Spleen (tissue), 7 donors: ENCODE data around the gene CNTLN.

ENCODE experiments used
- POLR2A ChIP-seq, 3 donors: fragments of 450-650 bp; IDR thresholded peaks; one replicate each; pipeline ENCODE4 v1.5.1; 2017; ENCODE audit warnings: antibody characterized with exemption in 3 of 3, mild to moderate bottlenecking in 1 of 3
- POLR2AphosphoS5 ChIP-seq, 3 donors: sonication (generic); formaldehyde crosslinking; IDR thresholded peaks; one replicate each; pipeline ENCODE4 v1.5.1; 2017; ENCODE audit warnings: antibody characterized with exemption in 3 of 3
- TF ChIP-seq, protein P1 (sequence below), 11 experiments: fragments of 200-600 bp in 7 of 11; fragments of 450-650 bp in 4 of 11; sonication (generic) in 4 of 11; IDR thresholded peaks in 8 of 11; conservative IDR thresholded peaks in 3 of 11; 1 replicate in 7 of 11; 2 replicates in 4 of 11; pipeline versions ENCODE4 v1.4.0 to v1.8.0; 2016 to 2021; ENCODE audit warnings: antibody characterized with exemption in 11 of 11, inconsistent platforms in 4 of 11, mild to moderate bottlenecking in 1 of 11
- donor health status: DM: no; HTN: no; CAD: no; lungs with moderate emphysema.
- donor health status: DM: no; HTN: no; CAD: no.
- donor health status: DM: no; HTN: no; CAD: no.

GRCh38 chr9:17229945-17230560 lies 95.2 kb downstream of the CNTLN start:
- TF ChIP-seq, protein P1, sequence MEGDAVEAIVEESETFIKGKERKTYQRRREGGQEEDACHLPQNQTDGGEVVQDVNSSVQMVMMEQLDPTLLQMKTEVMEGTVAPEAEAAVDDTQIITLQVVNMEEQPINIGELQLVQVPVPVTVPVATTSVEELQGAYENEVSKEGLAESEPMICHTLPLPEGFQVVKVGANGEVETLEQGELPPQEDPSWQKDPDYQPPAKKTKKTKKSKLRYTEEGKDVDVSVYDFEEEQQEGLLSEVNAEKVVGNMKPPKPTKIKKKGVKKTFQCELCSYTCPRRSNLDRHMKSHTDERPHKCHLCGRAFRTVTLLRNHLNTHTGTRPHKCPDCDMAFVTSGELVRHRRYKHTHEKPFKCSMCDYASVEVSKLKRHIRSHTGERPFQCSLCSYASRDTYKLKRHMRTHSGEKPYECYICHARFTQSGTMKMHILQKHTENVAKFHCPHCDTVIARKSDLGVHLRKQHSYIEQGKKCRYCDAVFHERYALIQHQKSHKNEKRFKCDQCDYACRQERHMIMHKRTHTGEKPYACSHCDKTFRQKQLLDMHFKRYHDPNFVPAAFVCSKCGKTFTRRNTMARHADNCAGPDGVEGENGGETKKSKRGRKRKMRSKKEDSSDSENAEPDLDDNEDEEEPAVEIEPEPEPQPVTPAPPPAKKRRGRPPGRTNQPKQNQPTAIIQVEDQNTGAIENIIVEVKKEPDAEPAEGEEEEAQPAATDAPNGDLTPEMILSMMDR (IDR thresholded peaks at IDR 0.05 in 8 of 11, conservative IDR thresholded peaks at IDR 0.05 in 3 of 11), result no peak
- TF ChIP-seq POLR2AphosphoS5 (IDR thresholded peaks at IDR 0.05) (no peak), POLR2A (IDR thresholded peaks at IDR 0.05) (no peak)
